Measurements from ENCODE around the gene ATP6V1A. TPM values are rescaled to one million over a fixed set of nuclear protein-coding genes. Genes with fewer than 3 reads are reported as not detected.
"Not testable (repeated sequence)": the region's sequence is repeated elsewhere in the genome, so short reads cannot be mapped to it uniquely, and the experiment has no call there.

The ATP6V1A gene
- total RNA-seq, 1 donor from 2014 or later: 71.4 TPM

DNA sequence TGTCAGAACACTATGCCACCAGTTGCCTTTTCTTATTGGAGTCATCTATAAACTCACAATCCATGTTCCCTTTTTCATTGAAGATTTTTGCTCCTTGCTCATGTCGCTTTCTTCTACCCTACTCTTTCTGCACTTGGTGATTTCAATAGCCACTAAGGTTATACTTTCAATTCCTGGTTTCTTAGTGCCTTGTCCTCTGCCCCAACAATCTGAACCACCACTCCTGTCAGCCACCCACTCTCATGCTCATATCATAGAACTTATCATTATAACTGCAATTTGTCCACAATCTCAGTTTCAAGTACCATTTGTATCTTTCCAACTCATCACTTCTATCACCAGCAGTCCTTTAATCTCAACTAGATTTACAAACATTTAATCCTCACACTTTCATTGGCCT, 81.8 kb downstream of the ATP6V1A start:
- no peak for DNase-seq (ENCODE audit: low spot score)

DNA sequence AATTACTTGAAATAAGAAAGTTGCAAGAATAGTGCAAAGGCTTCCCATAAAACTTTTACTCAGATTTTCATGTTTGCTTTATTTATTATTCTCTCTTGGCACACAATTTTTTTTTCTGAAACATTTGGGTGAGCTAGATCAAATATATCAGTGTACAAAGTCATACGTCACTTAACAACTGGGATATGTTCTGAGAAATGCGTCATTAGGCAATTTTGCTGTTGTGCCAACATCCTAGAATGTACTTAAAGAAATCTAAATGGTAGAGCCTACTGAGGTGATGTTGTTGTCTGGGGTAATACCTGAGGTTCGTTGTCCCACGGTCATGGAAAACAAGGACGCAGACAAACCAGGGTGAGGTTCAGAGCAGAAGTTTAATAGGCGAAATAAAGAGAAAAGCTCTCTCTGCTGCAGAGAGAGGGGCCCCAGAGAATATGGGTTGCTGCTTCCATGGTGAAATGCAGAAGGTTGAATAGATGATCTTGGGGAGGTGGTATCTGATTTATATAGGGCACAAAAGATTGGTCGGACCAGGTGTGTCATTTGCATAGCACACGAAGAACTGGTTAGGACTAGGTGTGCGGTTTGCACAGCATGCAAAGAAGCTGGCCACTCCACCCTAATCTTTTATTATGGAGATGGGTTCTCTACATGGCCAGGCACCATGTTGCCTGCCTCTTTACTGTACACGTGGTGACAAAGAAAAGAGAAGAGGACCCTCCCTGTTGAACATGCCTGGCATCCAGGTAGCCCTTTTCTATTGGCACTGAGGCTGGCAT, 82.9 kb downstream of the ATP6V1A start:
- DNase-seq (ENCODE audit: low spot score): no peak

DNA sequence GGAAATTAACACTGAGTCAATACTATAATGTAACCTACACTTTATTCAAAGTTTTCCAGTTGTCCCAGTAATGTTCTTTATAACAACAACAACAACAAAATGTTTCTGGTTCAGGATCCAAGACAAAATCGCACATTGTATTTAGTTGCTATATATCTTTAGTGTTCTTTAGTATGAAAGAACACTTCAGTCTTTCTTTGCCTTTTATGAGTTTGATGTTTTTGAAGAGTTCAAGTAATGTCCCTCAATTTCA, 84.2 kb downstream of the ATP6V1A start:
- no peak for DNase-seq (ENCODE audit: low spot score)

DNA sequence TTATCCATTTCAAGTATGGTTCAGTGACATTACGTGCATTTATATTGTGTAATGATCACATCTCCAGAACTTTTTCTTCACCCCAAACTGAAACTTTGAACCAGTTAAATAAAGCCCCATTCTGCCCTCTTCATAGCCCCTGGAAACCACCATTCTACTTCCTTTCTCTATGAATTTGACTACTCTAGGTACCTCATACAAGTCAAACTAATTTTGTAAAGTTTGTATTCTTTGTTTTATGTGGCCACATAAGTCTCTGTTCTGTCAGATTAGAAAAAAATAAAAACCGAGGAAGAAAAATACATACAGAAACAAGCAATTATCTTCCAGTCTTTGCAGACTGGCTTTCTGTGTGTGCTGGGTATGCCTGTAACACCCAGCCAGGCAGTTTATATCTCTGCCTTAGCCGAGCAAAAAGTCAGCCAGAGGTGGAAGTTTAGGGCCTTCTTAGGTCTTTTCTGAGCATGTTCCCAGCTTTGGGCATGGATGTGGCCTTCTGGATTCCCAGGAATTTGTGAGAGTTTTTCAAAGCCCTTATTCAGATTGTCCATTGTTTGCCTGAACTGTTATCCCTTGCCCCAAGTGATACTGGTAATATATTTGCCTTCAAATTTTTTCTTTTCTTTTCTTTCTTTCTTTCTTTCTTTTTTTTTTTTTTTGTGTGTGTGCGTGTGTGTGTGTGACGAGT, 85.8 kb downstream of the ATP6V1A start:
- DNase-seq (ENCODE audit: low spot score): no peak

DNA sequence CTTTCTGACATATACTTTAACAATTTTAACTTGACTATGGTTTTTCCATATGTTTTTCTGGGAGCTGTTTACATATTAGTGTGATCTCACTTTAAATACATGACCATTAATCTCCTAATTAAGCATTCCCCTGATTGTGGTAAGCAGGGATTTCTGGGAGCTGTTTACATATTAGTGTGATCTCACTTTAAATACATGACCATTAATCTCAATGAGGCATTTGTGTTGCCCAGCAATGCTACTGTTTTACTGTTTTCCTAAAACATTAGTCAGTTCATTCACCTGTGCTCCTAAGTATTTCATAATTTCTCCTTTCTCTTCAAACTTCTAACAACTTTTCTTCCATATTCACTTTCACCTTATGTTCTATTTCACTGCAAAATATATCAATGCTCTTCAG, 88.1 kb downstream of the ATP6V1A start:
- DNase-seq (ENCODE audit: low spot score): no peak

- DNase-seq (ENCODE audit: low spot score): peak; percentile 84
Measured at GRCh38 chr3:113838631-113839209, 91.9 kb downstream of the ATP6V1A start, which contains the start of gene GRAMD1C. TSS of gene GRAMD1C (plus strand) at chr3:113838788. CDS start at chr3:113838910, 122 bp downstream.

DNA sequence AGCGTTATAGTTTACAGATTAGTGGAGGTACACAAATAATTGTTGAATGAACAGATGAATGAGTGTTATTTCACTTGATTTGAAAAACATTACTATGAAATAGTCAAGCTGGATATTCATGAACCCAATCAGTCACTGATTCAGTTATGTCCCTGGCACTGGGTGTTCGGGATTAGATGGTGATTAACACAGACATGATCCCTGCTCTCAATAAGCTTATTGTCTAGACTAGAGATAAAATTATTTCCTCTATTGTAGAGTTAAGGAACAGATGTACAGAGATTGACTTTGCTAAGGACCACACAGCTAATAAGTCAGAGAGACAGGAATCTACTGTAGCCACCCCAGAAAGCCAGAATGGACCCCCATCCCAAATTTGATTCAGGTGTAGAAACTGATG, 92.7 kb downstream of the ATP6V1A start:
- DNase-seq (ENCODE audit: low spot score): no peak

DNA sequence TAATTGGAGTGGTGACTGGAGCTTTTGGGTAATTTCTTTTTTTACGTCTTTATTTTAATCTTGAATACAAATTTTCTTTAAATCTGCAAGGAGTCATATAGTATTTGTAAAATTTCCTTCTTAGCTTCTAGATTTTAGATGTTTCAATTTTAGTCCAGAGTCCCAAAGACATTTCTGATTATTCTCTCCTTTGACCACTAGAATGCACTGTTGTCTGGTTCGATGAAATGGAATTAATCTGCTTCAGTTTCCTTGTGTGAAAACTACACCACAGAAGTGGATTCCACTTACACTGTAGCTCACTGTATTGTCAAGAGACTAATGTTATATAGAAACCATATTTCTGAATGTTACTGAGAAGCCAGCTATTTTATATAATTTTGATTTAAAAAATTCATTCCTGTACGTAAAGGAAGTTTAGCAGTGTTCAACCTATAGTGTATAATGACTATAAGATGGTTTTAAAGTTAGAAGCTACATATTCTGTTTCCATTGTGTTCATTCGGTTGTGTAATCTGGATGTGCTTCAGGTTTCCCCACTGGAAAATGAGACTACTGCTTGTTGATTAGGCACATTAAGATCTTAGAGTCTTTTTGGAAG, 97.9 kb downstream of the ATP6V1A start:
- DNase-seq (ENCODE audit: low spot score): no peak

- no peak for DNase-seq (ENCODE audit: low spot score)
Measured at GRCh38 chr3:113847247-113847646, 100.4 kb downstream of the ATP6V1A start.

DNA sequence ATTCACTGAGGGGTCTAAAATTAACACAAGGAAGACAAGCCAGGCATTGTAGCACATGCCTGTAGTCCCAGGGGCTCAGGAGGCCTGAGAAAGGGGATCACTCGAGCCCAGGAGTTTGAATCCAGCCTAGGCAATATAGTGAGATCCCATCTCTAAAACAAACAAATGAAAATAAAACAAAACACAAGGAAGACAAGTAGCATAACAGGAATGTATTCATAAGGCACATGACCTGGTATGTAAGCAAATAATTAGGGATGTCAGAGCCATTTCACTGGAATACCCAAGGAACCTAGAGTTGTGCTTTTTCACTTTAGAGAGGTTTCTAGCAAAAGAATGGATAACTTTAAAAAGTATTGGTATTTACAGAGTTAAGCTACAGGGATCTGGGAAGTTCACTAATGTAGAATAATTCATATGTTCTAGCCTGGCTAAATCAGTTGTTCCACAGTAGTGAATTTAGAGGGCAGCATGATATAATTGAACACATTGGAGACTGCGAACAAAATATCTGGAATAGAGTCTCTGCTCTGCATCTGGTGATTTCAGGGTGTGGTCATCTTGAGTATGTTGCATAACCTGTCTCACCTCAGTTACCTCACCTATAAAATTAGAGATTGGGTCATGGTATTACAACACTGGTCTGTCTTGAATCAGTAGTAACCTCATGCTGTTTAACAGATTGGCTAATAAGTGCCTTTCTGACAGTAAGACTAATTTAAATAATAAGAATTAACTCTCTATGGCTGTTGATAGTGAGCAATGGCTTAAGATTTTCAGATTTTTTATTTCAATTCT, 101.0 kb downstream of the ATP6V1A start:
- no peak for DNase-seq (ENCODE audit: low spot score)

- DNase-seq (ENCODE audit: low spot score): not testable (repeated sequence)
Measured at GRCh38 chr3:113849071-113849470, 102.2 kb downstream of the ATP6V1A start.

- not testable (repeated sequence) for DNase-seq (ENCODE audit: low spot score)
Measured at GRCh38 chr3:113849841-113850240, 103.0 kb downstream of the ATP6V1A start.

- DNase-seq (ENCODE audit: low spot score): not testable (repeated sequence)
Measured at GRCh38 chr3:113850391-113850790, 103.6 kb downstream of the ATP6V1A start.

- no peak for DNase-seq (ENCODE audit: low spot score)
Measured at GRCh38 chr3:113852506-113852905, 105.7 kb downstream of the ATP6V1A start.

Other genes with a start within 250 kb of the ATP6V1A start
- gene SPICE1, start 231.9 kb upstream of the ATP6V1A start, total RNA-seq: 34.6 TPM
- gene SIDT1, start 214.5 kb upstream of the ATP6V1A start, total RNA-seq: 61.6 TPM
- gene USF3, start 50.4 kb upstream of the ATP6V1A start, total RNA-seq: 19.3 TPM
- 118 TPM for gene NAA50, start 786 bp upstream of the ATP6V1A start, total RNA-seq
- gene GRAMD1C, start 91.8 kb downstream of the ATP6V1A start, total RNA-seq: 11.1 TPM
- 10.4 TPM for gene ZDHHC23, start 201.0 kb downstream of the ATP6V1A start, total RNA-seq